ENCODE data around the gene NPEPL1.

DNA sequence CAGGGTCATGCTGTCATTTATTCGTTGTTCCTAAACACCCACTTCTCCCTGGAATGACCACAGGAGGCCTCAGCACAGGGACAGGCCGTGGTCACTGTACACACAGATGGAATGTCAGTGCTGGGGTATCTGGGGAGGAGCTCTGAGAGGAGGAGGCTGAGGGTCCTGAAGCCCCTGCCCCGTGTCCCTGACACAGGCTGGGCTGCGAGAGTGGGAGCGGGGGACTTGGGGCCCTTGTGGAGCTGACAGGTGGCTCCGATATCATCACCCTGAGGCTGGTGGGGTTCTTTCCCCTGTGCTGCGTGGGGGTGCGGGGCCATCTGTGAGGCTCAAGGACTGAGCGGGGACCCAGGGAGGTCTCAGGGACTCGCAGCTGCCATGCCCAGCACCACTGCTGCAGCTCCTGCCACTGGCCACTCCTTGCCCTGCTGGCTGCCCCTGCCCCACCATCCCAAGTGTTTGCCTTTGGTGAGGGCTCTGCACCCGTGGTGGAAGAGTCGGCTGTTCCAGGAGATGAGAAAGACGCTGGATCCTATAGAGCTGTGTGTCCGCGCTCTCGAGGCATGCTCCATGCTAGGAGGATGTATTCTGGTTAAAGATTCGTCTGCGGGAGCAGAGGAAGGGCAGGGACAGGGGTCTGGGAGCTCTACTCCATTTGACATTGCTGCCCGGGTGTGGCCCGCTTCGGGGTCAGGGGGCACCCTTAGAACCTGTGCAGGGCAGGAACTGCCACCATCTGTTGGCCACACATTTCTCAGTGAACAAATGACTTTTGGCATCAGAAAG is 18.9 kb downstream of the NPEPL1 start:
- TF ChIP-seq JUNB (IDR thresholded peaks at IDR 0.05): no peak
- TF ChIP-seq TCF7 (IDR thresholded peaks at IDR 0.05; ENCODE audit: borderline replicate concordance): no peak
- no peak for TF ChIP-seq KDM1A (IDR thresholded peaks at IDR 0.05; ENCODE audit: borderline replicate concordance)
- no peak for TF ChIP-seq RFX5 (IDR thresholded peaks at IDR 0.05; ENCODE audit: low read depth, low read length)
- TF ChIP-seq, protein P1, sequence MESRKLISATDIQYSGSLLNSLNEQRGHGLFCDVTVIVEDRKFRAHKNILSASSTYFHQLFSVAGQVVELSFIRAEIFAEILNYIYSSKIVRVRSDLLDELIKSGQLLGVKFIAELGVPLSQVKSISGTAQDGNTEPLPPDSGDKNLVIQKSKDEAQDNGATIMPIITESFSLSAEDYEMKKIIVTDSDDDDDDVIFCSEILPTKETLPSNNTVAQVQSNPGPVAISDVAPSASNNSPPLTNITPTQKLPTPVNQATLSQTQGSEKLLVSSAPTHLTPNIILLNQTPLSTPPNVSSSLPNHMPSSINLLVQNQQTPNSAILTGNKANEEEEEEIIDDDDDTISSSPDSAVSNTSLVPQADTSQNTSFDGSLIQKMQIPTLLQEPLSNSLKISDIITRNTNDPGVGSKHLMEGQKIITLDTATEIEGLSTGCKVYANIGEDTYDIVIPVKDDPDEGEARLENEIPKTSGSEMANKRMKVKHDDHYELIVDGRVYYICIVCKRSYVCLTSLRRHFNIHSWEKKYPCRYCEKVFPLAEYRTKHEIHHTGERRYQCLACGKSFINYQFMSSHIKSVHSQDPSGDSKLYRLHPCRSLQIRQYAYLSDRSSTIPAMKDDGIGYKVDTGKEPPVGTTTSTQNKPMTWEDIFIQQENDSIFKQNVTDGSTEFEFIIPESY (IDR thresholded peaks at IDR 0.05): no peak
- no peak for TF ChIP-seq SMARCA5 (IDR thresholded peaks at IDR 0.05)
- TF ChIP-seq HDAC2 (IDR thresholded peaks at IDR 0.05): no peak

Data from GM12878 (cell line).